Muscle of back (tissue), 11 donors: Measurements from ENCODE around the gene MAN1C1. TPM values are rescaled to one million over a fixed set of nuclear protein-coding genes. Genes with fewer than 3 reads are reported as not detected.

ENCODE experiments used
- DNase-seq, 3 donors: peaks; one replicate each; pipeline versions ENCODE4 v3.0.0 to v3.0.0-alpha.2; 2013
- polyA plus RNA-seq, 10 donors: library from polyadenylated mRNA; unstranded; fragments of 120-200 nt; gene quantifications; one replicate each; pipeline ENCODE4 v1.2.1, GENCODE V29; 2013; ENCODE audit not compliant: insufficient read length in 10 of 10

MAN1C1 gene
- polyA plus RNA-seq, 10 donors, result 9.1 to 15.4 (median 12.1) TPM

DNA sequence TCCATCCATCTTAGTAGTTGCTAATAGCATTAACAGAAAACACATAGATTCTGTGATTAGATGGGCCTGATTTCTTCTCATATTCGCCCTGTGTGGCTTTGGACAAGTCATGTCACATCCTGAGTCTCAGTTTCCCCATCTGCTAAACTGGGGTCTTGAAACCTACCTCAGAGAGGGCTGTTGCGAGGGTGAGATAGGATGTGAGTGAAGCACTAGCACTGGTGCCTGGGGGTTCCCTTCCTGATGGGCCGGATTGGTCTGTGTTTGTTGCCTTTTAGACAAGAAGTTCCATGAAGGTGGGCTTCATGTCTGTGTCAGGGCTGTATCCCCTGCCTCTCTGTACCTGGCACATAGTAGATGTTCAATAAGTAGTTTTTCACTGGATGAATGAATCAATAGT, 3.5 kb upstream of the MAN1C1 start:
- DNase-seq, result no peak

DNA sequence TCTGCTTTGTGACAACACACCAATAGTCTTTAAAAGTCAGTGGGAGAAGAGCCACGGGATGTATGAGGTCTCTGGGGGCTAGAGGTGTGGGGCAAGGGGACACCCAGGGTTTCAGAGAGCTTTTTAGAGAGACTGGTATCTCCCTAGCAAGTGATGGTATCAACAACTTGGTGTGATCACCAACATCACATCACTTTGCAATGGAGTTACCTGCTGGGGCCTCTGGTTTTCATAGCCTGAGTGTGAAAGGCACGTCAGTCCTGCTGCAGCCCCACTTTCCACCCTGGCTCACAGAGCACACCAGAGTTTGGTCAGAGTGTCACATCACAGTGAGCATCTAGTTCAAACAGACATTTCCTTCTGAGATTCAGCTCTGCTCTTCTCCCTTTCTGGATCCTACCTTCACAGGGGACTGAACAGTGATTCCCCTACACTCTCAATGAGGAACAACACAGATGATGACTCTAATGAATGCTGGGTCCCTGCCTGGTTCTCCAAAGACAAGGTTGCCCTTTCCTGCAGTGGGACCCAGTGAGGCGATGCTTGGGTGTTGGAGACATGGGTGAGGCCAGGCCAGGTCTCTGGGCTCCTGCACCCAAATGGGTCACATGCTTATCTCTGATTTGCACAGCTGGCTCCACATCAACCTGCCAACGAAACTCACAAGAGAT, 2.0 kb upstream of the MAN1C1 start:
- DNase-seq, result no peak

DNA sequence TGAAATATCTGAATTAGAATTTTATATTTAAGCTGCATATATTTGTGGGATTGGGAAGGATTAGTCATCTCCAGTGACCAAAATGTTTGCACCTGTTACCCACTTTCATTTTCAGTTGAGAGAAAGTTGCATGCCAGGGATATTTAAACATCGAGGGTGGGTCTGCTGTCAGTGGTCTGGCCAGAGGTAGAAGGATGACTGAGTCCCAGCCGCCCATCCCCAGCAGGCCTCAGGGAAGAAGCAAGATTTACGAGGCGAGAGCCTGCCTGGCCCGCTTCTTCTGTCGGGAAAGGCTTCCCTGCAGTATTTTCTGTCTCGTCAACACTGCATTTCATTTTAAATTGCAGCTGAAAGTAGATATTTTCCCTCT, 1.4 kb upstream of the MAN1C1 start:
- DNase-seq, result no peak

DNA sequence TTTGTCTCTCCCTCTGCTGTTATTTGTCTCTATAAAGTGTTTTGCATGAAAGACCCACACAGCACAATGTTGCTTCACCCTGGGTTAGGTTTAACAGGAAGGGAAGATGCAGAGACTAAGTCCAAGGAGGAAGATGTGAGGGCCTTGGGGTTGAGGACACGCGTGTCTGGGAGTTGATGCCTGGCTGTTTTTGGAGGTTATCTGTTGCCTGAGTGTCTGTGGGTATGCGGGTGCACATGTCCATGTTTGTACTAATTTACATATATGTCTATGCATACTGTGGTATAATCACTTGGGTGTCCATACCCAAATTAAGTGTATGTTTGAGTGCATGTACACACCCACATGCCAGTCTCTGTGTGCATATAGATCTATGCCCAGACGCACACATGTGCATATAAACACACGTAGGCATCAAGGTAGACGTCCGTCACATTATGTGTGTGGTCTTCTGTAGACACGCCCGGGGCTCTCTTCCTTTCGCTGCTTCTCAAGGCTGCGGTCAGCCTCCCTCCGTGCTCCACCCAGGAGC, 962 bp upstream of the MAN1C1 start:
- DNase-seq, result no peak

DNA sequence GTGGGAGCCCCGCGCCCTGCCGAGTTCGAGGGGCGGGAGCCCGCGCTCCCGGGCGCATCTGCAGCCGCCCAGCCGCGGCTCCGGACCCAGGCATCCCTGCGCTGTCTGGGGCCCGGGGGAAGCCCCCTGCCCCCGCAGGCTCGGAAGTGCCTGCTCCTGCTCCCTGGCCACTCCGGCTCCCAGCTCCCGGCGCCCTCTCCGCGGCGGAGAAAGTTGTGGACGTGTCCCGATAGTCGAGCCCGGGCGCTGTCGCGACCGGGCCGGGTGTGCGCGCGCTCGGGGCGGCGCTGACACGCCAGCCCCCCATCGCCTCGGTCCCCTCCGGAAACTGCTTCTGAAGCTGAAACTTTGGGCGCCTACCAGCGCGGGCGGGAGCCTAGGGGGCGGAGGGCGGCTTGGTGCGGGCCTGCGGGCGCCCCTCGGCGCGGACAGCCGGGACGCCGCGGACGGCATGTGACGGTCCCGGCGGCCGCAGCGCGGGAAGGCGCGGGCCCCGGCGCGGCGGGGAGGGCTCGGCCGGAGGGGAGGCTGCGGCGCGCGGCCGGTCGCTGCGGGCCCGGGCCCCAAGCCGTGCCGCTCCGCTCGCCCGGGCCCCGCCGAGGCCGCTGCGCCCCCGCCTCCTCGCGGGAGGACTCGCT, 515 bp downstream of the MAN1C1 start:
- DNase-seq, result peak in 2 of 3 donors; percentile 18 to 59

DNA sequence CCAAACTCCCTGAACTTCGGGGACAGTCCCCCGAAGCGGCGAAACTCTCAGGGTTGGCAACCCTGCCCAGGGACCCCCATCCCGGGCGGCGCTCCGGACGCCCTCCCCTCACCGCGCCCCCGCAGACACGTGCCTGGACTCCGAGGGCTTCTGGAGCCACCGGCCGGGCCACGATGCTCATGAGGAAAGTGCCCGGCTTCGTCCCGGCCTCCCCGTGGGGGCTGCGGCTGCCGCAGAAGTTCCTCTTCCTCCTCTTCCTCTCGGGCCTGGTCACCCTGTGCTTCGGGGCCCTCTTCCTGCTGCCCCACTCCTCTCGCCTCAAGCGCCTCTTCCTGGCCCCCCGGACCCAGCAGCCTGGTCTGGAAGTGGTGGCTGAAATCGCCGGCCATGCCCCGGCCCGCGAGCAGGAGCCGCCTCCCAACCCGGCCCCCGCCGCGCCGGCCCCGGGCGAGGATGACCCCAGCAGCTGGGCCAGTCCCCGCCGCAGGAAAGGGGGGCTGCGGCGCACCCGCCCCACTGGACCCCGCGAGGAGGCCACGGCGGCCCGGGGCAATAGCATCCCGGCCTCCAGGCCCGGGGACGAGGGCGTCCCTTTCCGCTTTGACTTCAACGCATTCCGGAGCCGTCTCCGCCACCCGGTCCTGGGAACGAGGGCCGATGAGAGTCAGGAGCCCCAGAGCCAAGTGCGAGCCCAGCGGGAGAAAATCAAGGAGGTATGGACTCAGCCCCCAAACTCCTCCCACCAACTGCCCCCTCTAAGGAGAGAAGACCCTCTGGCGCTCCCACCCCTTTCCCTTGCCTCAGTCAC, 1.2 kb downstream of the MAN1C1 start:
- DNase-seq, result peak in 1 of 3 donors; percentile 52

DNA sequence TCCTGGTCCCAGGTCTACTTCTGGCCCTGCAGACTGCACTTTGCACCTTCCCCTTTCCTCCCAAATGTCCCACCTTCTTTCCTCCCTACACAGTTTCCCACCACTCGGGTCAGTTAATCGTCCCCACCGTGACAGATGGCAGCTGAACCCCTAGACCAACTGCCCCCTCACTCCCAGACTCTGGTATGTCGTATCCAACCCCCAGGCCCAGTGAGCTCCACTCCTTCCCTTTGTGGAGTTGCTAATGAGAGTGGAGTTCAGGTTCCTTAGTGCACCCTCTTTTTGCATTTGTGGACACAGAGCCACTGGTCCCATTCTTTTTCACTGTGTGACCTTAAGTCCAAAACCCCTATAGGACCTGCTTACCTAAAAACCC, 1.8 kb downstream of the MAN1C1 start:
- peak in 1 of 3 donors; percentile 29 for DNase-seq

DNA sequence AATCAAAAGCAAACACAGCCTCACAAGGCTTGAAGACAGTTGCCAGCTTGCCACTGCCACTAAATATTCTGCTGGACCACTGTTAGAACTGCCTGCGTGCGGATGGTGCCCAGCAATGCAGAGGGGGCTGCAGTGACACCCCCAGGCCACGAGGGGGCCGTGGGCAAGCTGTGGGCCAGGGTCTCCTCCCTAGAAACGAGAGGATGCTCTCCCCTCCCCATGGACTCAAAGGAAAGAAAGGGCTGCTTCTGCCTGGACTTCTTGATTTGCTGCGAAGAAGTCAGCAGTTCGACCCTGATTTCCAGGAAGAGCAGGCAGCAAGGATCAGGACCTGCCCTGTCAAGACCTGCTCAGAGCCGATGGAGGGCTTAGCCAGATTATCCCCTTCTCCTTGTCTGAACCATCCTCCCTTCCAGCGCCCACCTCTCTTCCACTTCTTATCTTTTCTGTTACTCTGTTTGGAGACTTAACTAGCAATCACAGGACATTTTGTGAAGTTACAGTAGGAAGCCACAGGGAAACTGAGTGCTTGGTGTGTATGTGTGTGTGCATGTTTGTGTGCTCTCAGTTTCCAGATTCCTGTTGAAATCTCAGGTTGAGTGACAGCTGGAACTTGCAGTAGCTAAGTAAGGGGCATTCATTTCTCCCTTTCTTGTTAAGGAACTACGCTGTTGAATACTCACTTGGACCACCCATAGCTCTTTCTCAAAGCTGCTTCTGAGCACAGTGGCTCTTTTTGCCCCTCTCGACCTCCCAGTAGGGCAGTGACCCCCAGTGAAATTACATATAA, 2.7 kb downstream of the MAN1C1 start:
- DNase-seq, result peak in 1 of 3 donors; percentile 74

DNA sequence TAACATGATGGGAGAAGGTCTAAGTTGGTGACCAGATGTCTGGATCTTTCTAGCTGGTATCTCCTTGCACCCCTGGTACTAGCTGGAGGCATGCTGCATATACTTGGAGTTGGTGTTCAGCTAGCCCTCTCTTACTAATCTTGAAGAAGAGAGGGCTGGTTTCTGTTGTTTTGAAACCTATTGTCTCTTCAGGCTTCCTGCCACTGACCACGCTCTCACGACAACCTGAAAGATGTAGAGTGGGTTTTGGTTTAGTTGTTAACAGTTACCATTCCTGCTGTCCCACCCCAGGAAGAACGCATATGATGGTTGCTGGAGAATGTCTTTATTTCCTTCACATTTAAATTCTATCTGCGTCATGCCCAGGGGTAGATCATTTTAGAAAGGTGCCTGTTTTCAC, 3.6 kb downstream of the MAN1C1 start:
- no peak for DNase-seq

DNA sequence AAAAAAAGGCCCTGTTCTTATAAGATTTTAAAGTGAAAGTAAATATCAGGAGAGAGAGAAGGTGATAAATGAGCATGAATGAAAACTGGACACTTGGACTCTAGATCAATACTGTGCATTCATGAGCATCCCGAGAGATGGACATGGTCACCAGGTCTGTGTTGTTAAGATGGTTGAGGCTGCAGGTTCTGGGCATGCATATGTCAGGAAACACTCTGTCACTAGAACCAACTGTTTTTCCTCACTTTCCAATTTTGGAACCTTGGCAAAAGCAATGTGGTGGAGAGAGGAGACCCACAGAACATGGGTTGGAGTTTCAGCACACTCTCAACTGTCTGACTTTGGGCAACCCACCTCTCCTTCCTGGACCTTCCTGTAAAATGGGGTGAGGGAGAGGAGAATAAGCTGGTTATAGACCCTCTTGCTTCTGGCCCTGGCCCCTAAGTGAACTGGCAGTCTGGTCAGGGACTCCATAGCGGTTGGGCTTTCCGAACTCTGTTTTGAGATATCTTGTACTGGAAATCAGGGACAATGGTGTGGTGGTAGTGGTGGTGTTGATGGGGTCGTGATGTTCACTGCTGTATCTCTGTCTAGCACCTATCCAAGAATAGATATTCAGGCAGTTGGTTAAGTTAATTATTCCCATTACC, 4.2 kb downstream of the MAN1C1 start:
- DNase-seq, result no peak

DNA sequence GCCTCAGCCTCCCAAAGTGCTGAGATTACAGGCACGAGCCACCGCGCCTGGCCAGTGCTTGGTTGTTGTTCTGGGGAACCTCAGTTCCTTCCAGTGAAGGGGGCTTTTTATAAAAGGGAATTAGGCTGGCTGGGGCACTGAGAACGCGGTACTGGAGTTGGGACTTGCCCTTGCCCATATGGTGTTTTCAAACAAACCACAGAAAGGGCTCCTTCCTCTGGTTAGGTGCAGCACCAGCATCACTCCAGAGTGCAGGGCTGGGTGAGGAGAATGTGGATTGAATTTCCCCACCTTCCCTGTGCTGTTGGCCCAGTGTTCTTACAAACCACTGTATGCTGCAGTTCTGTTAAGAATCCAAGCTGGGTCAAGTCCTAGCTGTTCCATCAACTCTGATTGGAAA, 5.3 kb downstream of the MAN1C1 start:
- DNase-seq, result no peak

DNA sequence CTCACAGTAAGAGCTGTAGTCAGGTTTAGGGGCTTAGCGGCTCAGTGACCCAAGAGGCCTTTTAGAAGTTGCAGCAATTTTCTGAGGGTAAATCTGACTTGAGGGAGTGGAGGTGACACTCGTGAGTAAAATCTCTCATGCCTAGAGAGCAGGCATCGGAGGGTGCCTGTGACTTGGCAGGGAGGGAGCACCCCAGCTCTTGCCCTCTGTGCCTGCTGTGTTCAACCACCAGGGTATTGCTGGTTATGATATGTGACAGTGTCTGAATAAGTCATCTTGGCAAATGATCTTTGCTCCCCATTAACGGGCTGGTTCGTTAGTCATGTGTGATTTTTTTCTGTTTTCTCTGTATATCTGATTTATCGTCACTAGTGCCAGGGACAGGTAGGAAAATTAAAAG, 5.9 kb downstream of the MAN1C1 start:
- no peak for DNase-seq

DNA sequence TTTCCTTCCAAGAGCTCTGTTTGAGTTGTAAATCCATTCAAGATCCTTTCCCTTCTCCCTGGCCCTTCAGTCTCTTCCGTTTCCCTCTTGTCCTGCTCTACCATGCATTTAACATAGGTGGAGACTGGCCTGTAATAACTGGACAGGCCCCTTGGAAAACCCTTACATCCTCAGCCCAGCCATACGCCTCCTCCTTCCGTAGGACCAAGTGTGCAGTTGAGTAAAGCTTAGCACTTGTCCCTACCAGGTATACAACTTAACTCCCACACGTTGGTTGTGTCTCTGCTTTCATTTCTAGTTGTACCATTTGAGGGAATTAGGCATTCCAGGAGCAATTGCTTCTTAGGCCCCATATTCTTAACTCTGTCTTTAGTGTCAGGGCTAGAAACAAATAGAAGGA, 6.4 kb downstream of the MAN1C1 start:
- no peak for DNase-seq

DNA sequence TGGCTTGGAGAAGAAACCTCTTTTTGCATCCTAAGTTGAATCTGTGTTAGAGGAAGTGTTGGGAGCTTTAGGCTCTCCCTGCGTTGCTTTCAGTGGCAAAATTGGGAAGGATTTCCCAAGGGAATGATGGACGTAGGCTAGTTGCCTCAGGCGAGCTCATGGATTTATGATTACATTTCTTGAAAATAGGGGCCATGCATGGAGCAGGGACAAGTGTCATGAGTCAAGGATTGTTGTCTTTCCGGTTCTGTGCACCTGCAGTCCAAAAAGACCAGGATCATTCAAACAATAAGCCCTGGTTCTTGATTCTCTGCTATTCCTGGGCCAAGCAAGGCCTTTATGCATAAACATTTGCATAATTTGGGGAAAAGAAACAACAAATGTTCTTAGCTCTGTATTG, 7.1 kb downstream of the MAN1C1 start:
- DNase-seq, result no peak

DNA sequence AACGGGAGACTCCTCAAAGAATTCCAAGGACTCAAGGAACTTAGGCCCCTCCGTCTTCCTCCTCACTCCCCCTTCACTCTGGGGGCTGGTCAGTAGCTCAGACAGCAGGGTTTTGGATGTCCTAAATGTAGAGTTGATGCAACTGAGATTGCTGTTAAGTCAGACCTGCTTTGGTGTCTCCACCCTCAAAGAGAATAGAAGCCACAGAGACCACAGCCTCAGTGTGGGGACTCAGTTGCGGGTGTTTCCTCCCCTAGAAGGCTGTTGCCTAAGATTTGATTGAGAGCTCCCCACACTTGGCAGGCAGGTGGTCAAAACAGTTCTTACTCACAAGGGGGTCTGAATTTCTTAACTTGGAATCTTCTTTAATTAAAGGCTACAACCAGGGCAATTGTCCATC, 7.6 kb downstream of the MAN1C1 start:
- DNase-seq, result no peak

DNA sequence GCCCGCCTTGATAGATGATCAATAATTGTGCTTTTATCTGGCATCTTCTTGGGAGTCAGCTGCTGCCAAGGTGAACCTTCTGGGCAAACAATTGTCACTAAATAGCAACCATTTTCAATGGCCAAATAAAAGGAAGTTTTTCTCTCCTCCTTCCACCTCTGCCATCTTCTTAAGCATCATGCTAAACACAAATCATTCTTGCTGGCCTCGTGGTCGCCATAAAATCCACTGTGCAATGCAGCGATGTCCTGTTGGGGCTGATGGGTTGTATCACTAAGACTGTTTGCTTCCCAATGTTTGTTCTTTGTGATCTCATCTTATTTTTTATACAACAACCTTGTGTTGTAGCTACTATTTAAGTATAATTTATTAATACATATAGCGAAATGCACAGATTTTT, 8.0 kb downstream of the MAN1C1 start:
- DNase-seq, result no peak

DNA sequence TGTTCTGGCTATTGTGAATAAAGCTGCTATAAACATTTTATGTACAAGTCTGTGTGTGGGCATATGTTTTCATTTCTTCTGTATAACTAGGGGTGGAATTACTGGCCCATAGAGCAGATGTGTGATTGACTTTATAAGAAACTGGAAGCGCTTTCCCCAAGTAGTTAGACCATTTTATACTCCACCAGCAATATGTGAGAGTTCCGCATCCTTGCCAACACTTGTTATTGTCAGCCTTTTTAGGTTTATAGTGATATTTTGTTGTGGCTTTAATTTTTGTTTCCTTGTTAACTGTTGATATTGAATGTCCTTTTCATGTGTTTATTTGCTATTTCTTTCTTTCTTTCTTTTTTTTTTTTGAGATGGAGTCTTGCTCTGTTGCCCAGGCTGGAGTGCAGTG, 9.4 kb downstream of the MAN1C1 start:
- no peak for DNase-seq

DNA sequence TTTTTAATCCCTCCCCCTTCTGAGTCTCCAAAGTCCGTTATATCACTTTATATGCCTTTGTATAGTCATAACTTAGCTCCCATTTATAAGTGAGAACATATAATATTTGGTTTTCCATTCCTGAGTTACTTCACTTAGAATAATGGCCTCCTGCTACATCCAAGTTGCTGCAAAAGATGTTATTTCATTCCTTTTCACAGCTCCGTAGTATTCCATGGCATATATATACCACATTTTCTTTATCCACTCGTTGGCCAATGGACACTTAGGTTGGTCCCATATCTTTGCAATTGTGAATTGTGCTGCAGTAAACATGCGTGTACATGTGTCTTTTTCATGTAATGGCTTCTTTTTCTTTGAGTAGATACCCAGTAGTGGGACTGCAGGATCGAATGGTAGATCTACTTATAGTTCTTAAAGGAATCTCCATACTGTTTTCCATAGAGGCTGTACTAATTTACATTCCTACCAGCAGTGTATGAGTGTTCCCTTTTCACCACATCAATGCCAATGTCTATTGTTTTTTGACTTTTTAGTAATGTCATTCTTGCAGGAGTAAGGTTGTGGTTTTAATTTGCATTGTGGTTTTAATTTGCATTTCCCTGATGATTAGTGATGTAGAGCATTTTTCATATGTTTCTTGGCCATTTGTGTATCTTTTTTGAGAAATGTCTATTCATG, 12.3 kb downstream of the MAN1C1 start:
- no peak for DNase-seq

DNA sequence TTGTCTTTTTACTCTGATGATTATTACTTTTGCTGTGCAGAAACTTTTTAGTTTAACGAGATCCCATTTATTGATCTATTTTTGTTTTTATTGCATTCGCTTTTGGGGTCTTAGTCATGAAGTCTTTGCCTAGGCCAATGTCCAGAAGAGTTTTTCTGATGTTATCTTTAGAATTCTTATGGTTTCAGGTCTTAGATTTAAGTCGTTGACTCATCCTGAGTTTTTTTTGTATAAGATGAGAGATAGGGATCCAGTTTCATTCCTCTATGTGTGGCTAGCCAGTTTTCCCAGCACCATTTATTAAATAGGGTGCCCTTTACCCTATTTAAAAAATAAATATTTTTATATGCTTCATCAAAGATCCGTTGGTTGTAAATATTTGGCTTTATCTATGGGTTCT, 13.2 kb downstream of the MAN1C1 start:
- no peak for DNase-seq

DNA sequence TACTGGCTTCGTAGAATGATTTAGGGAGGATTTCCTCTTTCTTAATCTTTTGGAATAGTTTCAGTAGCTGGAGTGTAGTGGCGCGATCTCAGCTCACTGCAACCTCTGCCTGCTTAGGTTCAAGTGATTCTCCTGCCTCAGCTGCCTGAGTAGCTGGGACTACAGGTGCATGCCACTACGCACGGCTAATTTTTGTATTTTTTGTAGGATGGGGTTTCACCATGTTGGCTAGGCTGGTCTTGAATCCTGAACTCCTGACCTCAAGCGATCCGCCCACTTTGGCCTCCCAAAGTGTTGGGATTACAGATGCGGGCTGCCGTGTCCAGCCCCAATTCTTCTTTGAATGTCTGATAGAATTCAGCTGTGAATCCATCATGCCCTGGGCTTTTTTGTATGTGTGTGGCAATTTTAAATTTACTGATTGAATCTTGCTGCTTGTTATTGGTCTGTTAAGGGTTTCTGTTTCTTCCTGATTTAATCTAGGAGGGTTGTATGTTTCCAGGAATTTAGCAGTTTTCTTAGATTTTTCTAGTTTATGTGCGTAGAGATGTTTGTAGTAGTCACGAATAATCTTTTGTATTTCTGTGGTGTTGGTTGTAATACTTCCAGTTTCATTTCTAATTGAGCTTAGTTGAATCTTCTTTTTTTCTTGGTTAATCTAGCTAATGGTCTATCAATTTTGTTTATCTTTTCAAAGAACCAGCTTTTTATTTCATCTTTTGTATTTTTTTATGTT, 15.3 kb downstream of the MAN1C1 start:
- no peak for DNase-seq
